K562 (cell line): ENCODE measurements around the gene MT4. TPM values are rescaled to one million over a fixed set of nuclear protein-coding genes. Genes with fewer than 3 reads are reported as not detected.

ENCODE experiments used
- BMI1 ChIP-seq: fragments of 150-350 bp; IDR thresholded peaks from 2 replicates; pipeline ENCODE4 v1.6.1; 2014; ENCODE audit warnings: low read length
- CC2D1A ChIP-seq: fragments of 450-650 bp; IDR thresholded peaks from 2 replicates; pipeline ENCODE4 v1.6.1; 2017; ENCODE audit warnings: mild to moderate bottlenecking
- CREB1 ChIP-seq, 2 experiments: sonication (generic) in 1 of 2; formaldehyde crosslinking in 1 of 2; IDR thresholded peaks; 2 replicates each; pipeline versions ENCODE4 v1.6.1 to v1.8.0; 2012 to 2022; ENCODE audit warnings: inconsistent platforms in 1 of 2, mild to moderate bottlenecking in 1 of 2, missing genetic modification reagents in 1 of 2, moderate library complexity in 1 of 2
- CREM ChIP-seq: IDR thresholded peaks from 2 replicates; pipeline ENCODE4 v1.6.1; 2014; ENCODE audit warnings: antibody characterized with exemption, low read depth
- CTBP1 ChIP-seq: fragments of 450-650 bp; IDR thresholded peaks from 2 replicates; pipeline ENCODE4 v1.6.1; 2016; ENCODE audit warnings: borderline replicate concordance
- CTCF ChIP-seq, 3 experiments: IDR thresholded peaks in 2 of 3; conservative IDR thresholded peaks in 1 of 3; 2 replicates each; pipeline ENCODE4 v1.5.1; 2011 to 2012; ENCODE audit warnings: low read length in 3 of 3, mild to moderate bottlenecking in 3 of 3, control low read depth in 2 of 3, improper control_type of control experiment in 1 of 3, inconsistent platforms in 1 of 3, low read depth in 1 of 3, mixed read lengths in 1 of 3, moderate library complexity in 1 of 3; ENCODE audit not compliant: insufficient read depth in 2 of 3
- CXXC5 ChIP-seq: fragments of 250-450 bp; sonication (Bioruptor Pico); IDR thresholded peaks from 2 replicates; pipeline ENCODE4 v1.8.0; 2022; ENCODE audit warnings: inconsistent platforms, mild to moderate bottlenecking, moderate library complexity
- DIDO1 ChIP-seq: fragments of 450-650 bp; IDR thresholded peaks from 2 replicates; pipeline ENCODE4 v1.6.1; 2016; ENCODE audit warnings: low read depth, missing biosample characterization, missing genetic modification characterization
- ETV1 ChIP-seq: fragments of 450-650 bp; conservative IDR thresholded peaks from 2 replicates; pipeline ENCODE4 v1.6.1; 2016; ENCODE audit warnings: missing genetic modification characterization, control low read depth, low read depth, missing compliant biosample characterization
- ILK ChIP-seq: fragments of 450-650 bp; IDR thresholded peaks from 2 replicates; pipeline ENCODE4 v1.6.1; 2016; ENCODE audit warnings: missing genetic modification characterization, low read depth, mild to moderate bottlenecking, missing compliant biosample characterization, moderate library complexity, borderline replicate concordance
- KDM1A ChIP-seq, 2 experiments: fragments of 450-650 bp; IDR thresholded peaks; 2 replicates each; pipeline ENCODE4 v1.6.1; 2016; ENCODE audit warnings: mild to moderate bottlenecking in 2 of 2
- MAZ ChIP-seq, 2 experiments: fragments of 450-650 bp in 1 of 2; sonication (generic) in 1 of 2; formaldehyde crosslinking; IDR thresholded peaks in 1 of 2; conservative IDR thresholded peaks in 1 of 2; 2 replicates each; pipeline versions ENCODE4 v1.4.0 to v1.5.0; 2020; ENCODE audit warnings: mild to moderate bottlenecking in 1 of 2, missing genetic modification reagents in 1 of 2
- MCM7 ChIP-seq, 2 experiments: fragments of 450-650 bp; IDR thresholded peaks; 2 replicates each; pipeline ENCODE4 v1.6.1; 2016 to 2018
- NFE2 ChIP-seq: IDR thresholded peaks from 2 replicates; pipeline ENCODE4 v1.6.1; 2014; ENCODE audit warnings: antibody characterized with exemption, low read depth
- RB1 ChIP-seq: fragments of 450-650 bp; IDR thresholded peaks from 2 replicates; pipeline ENCODE4 v1.6.1; 2017; ENCODE audit warnings: low read depth, mild to moderate bottlenecking
- RHOXF2B ChIP-seq: fragments of 250-450 bp; sonication (Bioruptor Pico); conservative IDR thresholded peaks from 2 replicates; pipeline ENCODE4 v1.5.1; 2021
- SAFB2 ChIP-seq: fragments of 200-400 bp; formaldehyde crosslinking; IDR thresholded peaks from 2 replicates; pipeline ENCODE4 v1.6.1; 2018; ENCODE audit warnings: borderline replicate concordance, low read length, low read depth, moderate library complexity; ENCODE audit not compliant: severe bottlenecking
- SMC3 ChIP-seq: conservative IDR thresholded peaks from 2 replicates; pipeline ENCODE4 v1.6.1; 2011; ENCODE audit warnings: low read depth, low read length, improper control_type of control experiment; ENCODE audit not compliant: insufficient read depth
- SRSF3 ChIP-seq: fragments of 200-400 bp; formaldehyde crosslinking; IDR thresholded peaks from 2 replicates; pipeline ENCODE4 v1.6.1; 2016; ENCODE audit warnings: mild to moderate bottlenecking, low read length, moderate library complexity; ENCODE audit not compliant: insufficient read depth
- XRCC5 ChIP-seq: fragments of 200-400 bp; formaldehyde crosslinking; IDR thresholded peaks from 2 replicates; pipeline ENCODE4 v1.6.1; 2017; ENCODE audit warnings: low read depth, mild to moderate bottlenecking, low read length
- YY1 ChIP-seq, 3 experiments: IDR thresholded peaks; 2 replicates each; pipeline ENCODE4 v1.6.1; 2011; ENCODE audit warnings: low read length in 2 of 3, mild to moderate bottlenecking in 2 of 3, moderate library complexity in 2 of 3, borderline replicate concordance in 1 of 3, control low read depth in 1 of 3, low read depth in 1 of 3; ENCODE audit not compliant: insufficient read depth in 3 of 3, insufficient replicate concordance in 2 of 3, control insufficient read depth in 1 of 3, insufficient read length in 1 of 3; ENCODE audit errors: extremely low read depth in 1 of 3
- ZBED1 ChIP-seq: IDR thresholded peaks from 2 replicates; pipeline ENCODE4 v1.6.1; 2014
- ZNF316 ChIP-seq: fragments of 450-650 bp; IDR thresholded peaks from 2 replicates; pipeline ENCODE4 v1.6.1; 2016
- ZNF518B ChIP-seq: fragments of 250-450 bp; sonication (Bioruptor Pico); IDR thresholded peaks from 2 replicates; pipeline ENCODE4 v1.5.0; 2021; ENCODE audit warnings: mild to moderate bottlenecking, moderate library complexity
- polyA plus RNA-seq, 8 experiments: library from polyadenylated mRNA; depleted of rRNA in 4 of 8; stranded (reverse) in 5 of 8; unstranded in 3 of 8; fragments of >200 nt; fragmentation: Nextera tagmentation in 2 of 8; fragmentation: Illumina TruSeq in 1 of 8; extraction: Ambion mirVana in 2 of 8; extraction: Trizol in 1 of 8; gene quantifications; 2 replicates each; pipeline versions ENCODE4 v1.2.1 to v1.2.3, GENCODE V29; 2011 to 2014; ENCODE audit warnings: inconsistent platforms in 1 of 8, missing spikeins in 1 of 8
- total RNA-seq, 7 experiments: library from RNA; depleted of rRNA in 6 of 7; stranded (reverse); fragments of >200 nt in 6 of 7; fragmentation: Illumina TruSeq in 2 of 7; extraction: Trizol in 2 of 7; gene quantifications; 2 replicates each; pipeline versions ENCODE4 v1.2.1 to v1.2.3, GENCODE V29; 2011 to 2021; ENCODE audit warnings: low replicate concordance in 1 of 7

Gene MT4
- total and polyA plus RNA-seq, 9 of the 15 experiments (the other 6 are each of a cell fraction or from before 2014, with no cell fraction given), result not detected

- TF ChIP-seq CTCF (IDR thresholded peaks at IDR 0.05 in 2 of 3, conservative IDR thresholded peaks at IDR 0.05 in 1 of 3; ENCODE audit: insufficient read depth in 2 of 3, low read depth in 1 of 3, low read length in 3 of 3), result peak; percentile 93 to 96 (median 95)
- peak; percentile 32; the same call in 1 of the 2 replicates for TF ChIP-seq CREM
- peak; percentile 57 for TF ChIP-seq RB1
- TF ChIP-seq CC2D1A, result peak; percentile 65; the same call in 1 of the 2 replicates
- no peak for TF ChIP-seq SAFB2
- TF ChIP-seq ZNF518B (CRISPR knock-in tag), result no peak
- no peak for TF ChIP-seq CXXC5
- no peak for TF ChIP-seq SRSF3
- TF ChIP-seq NFE2, result 0 out of 2 replicates have a peak, but pooled peaks have one; percentile 2
- peak in 1 of 3 experiments; percentile 39 for TF ChIP-seq YY1 (IDR thresholded peaks at IDR 0.05; ENCODE audit: borderline replicate concordance in 1 of 3, control insufficient read depth in 1 of 3, extremely low read depth in 1 of 3, insufficient read depth in 3 of 3, insufficient read length in 1 of 3, insufficient replicate concordance in 2 of 3, low read depth in 1 of 3, low read length in 2 of 3)
- peak; percentile 43 to 55; a peak in 1 of 4 replicates for TF ChIP-seq MAZ (CRISPR knock-in tag; conservative IDR thresholded peaks at IDR 0.05 in 1 of 2, IDR thresholded peaks at IDR 0.05 in 1 of 2)
- TF ChIP-seq CTBP1, result peak; percentile 87
- peak; percentile 37; the same call in 1 of the 2 replicates for TF ChIP-seq ZNF316
- no peak for TF ChIP-seq RHOXF2B
- peak; percentile 47; the same call in 1 of the 2 replicates for TF ChIP-seq ETV1 (tag)
- TF ChIP-seq ZBED1, result no peak
- TF ChIP-seq XRCC5, result 0 out of 2 replicates have a peak, but pooled peaks have one; percentile 64
- TF ChIP-seq KDM1A (IDR thresholded peaks at IDR 0.05), result 0 out of 4 replicates have a peak, but pooled peaks of 1 of the 2 experiments have one; percentile 22
- no peak for TF ChIP-seq MCM7 (IDR thresholded peaks at IDR 0.05)
- peak; percentile 87 for TF ChIP-seq SMC3
- TF ChIP-seq DIDO1 (tag), result no peak
- TF ChIP-seq ILK, result no peak
- TF ChIP-seq BMI1, result no peak
- no peak for TF ChIP-seq CREB1 (IDR thresholded peaks at IDR 0.05)
- TF ChIP-seq CREB1 (CRISPR knock-in tag; IDR thresholded peaks at IDR 0.05), result no peak
These were observed 11.9 kb downstream of the MT4 start (continued) for GRCh38 chr16:56576585-56577299.
